ENCODE data around the gene SNX7. TPM values are rescaled to one million over a fixed set of nuclear protein-coding genes. Genes with fewer than 3 reads are reported as not detected.

SNX7 gene
- total RNA-seq, 1 donor from 2014 or later = 17.5 TPM

DNA sequence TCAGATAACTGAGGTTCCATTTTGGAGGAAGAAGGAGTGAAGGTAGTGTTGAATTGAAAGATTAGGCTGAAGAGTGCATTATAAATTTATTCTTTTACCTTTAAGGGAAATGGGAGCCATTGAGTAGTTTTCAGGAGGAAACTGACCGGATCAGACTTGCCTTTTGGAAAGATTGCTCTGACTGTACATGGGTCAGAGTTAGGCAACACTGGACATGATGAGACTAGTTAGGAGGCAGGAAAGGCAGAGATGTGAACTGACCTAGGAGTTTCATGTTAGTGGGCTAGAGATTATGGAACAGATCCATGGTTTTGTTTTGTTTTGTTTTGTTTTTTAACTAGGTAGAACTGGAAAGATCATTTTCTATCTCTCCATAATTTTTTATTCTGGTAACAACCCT lies 78.2 kb downstream of the SNX7 start:
- Mint-ChIP-seq H3K27ac (ENCODE audit: unreplicated experiment) (no peak overlapping the region), H3K36me3 (ENCODE audit: low read depth) (no peaks in the 10 kb centered on the region), H3K27me3 (ENCODE audit: low read depth) (no peaks in the 10 kb centered on the region)

DNA sequence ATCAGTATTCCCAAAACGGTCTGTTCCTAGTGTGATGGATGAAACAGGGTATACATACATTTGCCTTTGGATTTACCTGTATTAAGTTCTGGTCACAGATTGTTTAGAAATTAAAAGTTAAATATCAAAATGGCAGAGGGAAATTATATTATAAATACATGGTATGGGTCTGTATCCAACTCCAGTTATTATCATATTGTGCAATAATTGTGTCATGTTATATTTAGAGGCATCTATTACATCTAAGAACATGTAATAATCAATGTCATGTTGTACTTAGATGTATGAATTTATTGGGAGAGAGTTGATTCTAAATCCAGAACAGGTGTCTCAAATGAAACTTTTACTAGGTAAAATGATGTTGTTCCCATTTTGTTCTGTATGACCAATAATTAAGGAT lies 79.6 kb downstream of the SNX7 start:
- DNase-seq (ENCODE audit: low read depth, low spot score) = no peak
- no peak overlapping the region for H3K27ac Mint-ChIP-seq (ENCODE audit: unreplicated experiment)
- H3K4me3 Mint-ChIP-seq = no peak overlapping the region
- no peaks in the 10 kb centered on the region for H3K36me3 Mint-ChIP-seq (ENCODE audit: low read depth)
- TF ChIP-seq, protein P1, sequence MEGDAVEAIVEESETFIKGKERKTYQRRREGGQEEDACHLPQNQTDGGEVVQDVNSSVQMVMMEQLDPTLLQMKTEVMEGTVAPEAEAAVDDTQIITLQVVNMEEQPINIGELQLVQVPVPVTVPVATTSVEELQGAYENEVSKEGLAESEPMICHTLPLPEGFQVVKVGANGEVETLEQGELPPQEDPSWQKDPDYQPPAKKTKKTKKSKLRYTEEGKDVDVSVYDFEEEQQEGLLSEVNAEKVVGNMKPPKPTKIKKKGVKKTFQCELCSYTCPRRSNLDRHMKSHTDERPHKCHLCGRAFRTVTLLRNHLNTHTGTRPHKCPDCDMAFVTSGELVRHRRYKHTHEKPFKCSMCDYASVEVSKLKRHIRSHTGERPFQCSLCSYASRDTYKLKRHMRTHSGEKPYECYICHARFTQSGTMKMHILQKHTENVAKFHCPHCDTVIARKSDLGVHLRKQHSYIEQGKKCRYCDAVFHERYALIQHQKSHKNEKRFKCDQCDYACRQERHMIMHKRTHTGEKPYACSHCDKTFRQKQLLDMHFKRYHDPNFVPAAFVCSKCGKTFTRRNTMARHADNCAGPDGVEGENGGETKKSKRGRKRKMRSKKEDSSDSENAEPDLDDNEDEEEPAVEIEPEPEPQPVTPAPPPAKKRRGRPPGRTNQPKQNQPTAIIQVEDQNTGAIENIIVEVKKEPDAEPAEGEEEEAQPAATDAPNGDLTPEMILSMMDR (conservative IDR thresholded peaks at IDR 0.05) = no peak
- H3K9me3 Mint-ChIP-seq = no peaks in the 10 kb centered on the region
- peaks cover 5% of the 10 kb centered on the region for H3K4me1 Mint-ChIP-seq
- H3K27me3 Mint-ChIP-seq (ENCODE audit: low read depth) = no peaks in the 10 kb centered on the region

More for the DNA sequence above, 78.2 kb downstream of the SNX7 start:
- no peaks in the 10 kb centered on the region for H3K9me3 Mint-ChIP-seq
- no peak for DNase-seq (ENCODE audit: low read depth, low spot score)
- peaks cover 9% of the 10 kb centered on the region for H3K4me1 Mint-ChIP-seq
- TF ChIP-seq, protein P1 (conservative IDR thresholded peaks at IDR 0.05) = no peak
- no peak overlapping the region for H3K4me3 Mint-ChIP-seq

DNA sequence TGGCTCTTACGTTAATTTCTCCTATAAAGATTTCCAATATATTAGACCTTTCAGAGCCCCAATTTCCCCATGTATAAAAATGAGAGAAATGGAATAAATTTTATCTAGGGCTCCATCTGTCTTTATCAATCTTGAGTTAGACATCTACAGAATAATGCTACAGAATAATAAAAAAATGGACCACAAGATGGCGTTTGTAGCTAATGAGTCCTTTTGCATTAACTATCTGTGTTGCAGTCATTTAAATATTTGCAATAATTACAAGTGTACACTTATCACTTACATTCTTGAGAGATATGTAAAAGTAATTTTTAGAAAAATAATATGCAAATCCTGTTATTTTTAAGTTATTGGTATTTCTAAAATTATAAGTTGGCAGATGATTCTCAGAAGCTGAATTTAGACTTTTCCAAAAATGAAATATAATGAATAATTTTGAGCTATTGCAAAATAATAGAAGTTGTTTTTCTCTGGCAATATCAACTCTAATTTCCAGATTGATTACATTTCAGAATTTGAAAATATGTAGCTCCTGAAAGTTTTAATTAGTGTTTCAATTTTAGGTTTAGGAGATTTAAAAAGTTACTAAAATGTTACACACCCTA lies 87.7 kb downstream of the SNX7 start:
- H3K4me3 Mint-ChIP-seq = no peak overlapping the region
- no peak overlapping the region for H3K27ac Mint-ChIP-seq (ENCODE audit: unreplicated experiment)
- H3K9me3 Mint-ChIP-seq = no peaks in the 10 kb centered on the region
- no peaks in the 10 kb centered on the region for H3K27me3 Mint-ChIP-seq (ENCODE audit: low read depth)
- DNase-seq (ENCODE audit: low read depth, low spot score) = no peak
- H3K4me1 Mint-ChIP-seq = no peaks in the 10 kb centered on the region
- no peaks in the 10 kb centered on the region for H3K36me3 Mint-ChIP-seq (ENCODE audit: low read depth)
- TF ChIP-seq, protein P1 (conservative IDR thresholded peaks at IDR 0.05) = peak; percentile 62

DNA sequence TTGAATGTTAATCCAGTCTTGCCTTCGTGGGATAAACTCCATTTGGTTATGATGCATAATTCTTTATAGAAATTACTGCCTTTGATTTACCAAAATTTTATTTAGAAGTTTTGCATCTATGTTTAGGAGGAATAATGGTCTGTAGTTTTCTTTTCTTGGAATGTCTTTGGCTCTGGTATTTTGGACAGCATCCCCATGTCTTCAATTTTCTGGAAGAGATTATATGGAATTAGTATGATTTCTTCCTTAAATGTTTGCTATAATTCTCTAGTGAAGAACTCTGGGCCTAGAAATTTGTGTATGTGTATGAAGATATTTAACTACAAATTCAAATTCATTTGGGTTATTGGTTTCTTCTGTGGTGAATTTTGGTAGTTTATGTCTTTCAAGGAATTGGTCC lies 92.7 kb downstream of the SNX7 start:
- no peak for DNase-seq (ENCODE audit: low read depth, low spot score)
- TF ChIP-seq, protein P1 (conservative IDR thresholded peaks at IDR 0.05) = no peak
- no peak overlapping the region for H3K4me3 Mint-ChIP-seq
- no peaks in the 10 kb centered on the region for H3K36me3 Mint-ChIP-seq (ENCODE audit: low read depth)
- no peak overlapping the region for H3K27ac Mint-ChIP-seq (ENCODE audit: unreplicated experiment)
- no peaks in the 10 kb centered on the region for H3K9me3 Mint-ChIP-seq
- H3K4me1 Mint-ChIP-seq = no peaks in the 10 kb centered on the region
- H3K27me3 Mint-ChIP-seq (ENCODE audit: low read depth) = no peaks in the 10 kb centered on the region

DNA sequence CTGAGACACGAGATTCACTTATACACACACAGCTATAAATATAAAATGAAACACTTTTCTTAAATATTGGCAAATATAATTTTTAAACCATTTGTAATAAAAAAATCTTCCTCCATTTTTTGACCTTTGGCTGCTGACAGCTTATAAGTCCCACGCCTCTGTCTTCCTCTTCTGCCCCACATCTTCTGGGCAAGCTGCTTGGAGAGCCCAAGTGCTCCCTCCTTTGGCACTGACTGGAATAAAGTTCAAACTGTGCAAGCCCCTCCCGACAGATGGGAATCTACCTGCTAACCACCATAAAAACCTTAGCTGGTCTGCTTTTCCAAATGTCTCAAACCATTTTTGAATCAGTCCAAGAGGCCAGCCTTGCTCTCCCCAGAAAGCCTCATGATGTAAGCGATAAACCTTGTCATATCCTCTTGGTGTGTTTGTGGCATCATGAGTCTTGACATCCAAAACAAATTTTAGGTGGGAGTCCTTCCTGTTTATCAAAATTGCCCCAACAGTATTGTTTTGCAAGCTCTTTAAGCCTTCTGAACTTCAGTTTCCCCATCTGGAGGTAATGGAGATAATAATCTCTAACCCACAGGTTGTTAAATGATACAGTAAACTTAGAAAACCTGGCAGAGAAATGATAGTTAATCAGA lies 99.8 kb downstream of the SNX7 start:
- Mint-ChIP-seq H3K27ac (ENCODE audit: unreplicated experiment) (no peak overlapping the region), H3K9me3 (no peaks in the 10 kb centered on the region), H3K4me3 (no peak overlapping the region), H3K36me3 (ENCODE audit: low read depth) (no peaks in the 10 kb centered on the region), H3K27me3 (ENCODE audit: low read depth) (no peaks in the 10 kb centered on the region), H3K4me1 (no peaks in the 10 kb centered on the region)
- no peak for DNase-seq (ENCODE audit: low read depth, low spot score)
- TF ChIP-seq, protein P1 (conservative IDR thresholded peaks at IDR 0.05) = peak; percentile 15
